DMS153 (cell line): ENCODE results near the gene ZEB2.

Source experiments
- DNase-seq: peaks from one replicate; lab custom pipeline; 2025; lab: John Stamatoyannopoulos, UW

ZEB2 gene

GRCh38 chr2:144528108-144528507 is 8.2 kb upstream of the ZEB2 start:
- no peak for DNase-seq

GRCh38 chr2:144526831-144527230 is 6.9 kb upstream of the ZEB2 start:
- DNase-seq = no peak

GRCh38 chr2:144524118-144525009 is 4.4 kb upstream of the ZEB2 start:
- no peak for DNase-seq

- no peak for DNase-seq
Observed at GRCh38 chr2:144523596-144524117, 3.7 kb upstream of the ZEB2 start.

- DNase-seq = no peak
Observed at GRCh38 chr2:144522897-144523595, 3.1 kb upstream of the ZEB2 start.

GRCh38 chr2:144522176-144522896 is 2.4 kb upstream of the ZEB2 start:
- DNase-seq = no peak

- no peak for DNase-seq
Observed at GRCh38 chr2:144521686-144522085, 1.8 kb upstream of the ZEB2 start.

- no peak for DNase-seq
Observed at GRCh38 chr2:144520756-144521487, 1.0 kb upstream of the ZEB2 start.

GRCh38 chr2:144519597-144519933 is 354 bp downstream of the ZEB2 start:
- no peak for DNase-seq

- no peak for DNase-seq
Observed at GRCh38 chr2:144518748-144519596, 947 bp downstream of the ZEB2 start.

- no peak for DNase-seq
Observed at GRCh38 chr2:144517866-144518747, 1.8 kb downstream of the ZEB2 start.

- peak; percentile 0 for DNase-seq
Observed at GRCh38 chr2:144516981-144517865, 2.7 kb downstream of the ZEB2 start.

- no peak for DNase-seq
Observed at GRCh38 chr2:144516411-144516980, 3.4 kb downstream of the ZEB2 start.

- no peak for DNase-seq
Observed at GRCh38 chr2:144515696-144516410, 4.1 kb downstream of the ZEB2 start.

GRCh38 chr2:144515099-144515695 is 4.7 kb downstream of the ZEB2 start:
- no peak for DNase-seq

GRCh38 chr2:144514616-144515091 is 5.3 kb downstream of the ZEB2 start:
- DNase-seq = no peak

GRCh38 chr2:144513388-144514101 is 6.4 kb downstream of the ZEB2 start:
- DNase-seq = no peak
